Mammary epithelial cell (primary cell): ENCODE data around the gene NSMCE1.

ENCODE experiments used
- CTCF ChIP-seq, 2 donors: IDR thresholded peaks in 1 of 2; conservative IDR thresholded peaks in 1 of 2; 2 replicates each; pipeline ENCODE4 v1.5.1; 2011 to 2012; ENCODE audit warnings: inconsistent platforms in 2 of 2, low read length in 2 of 2, mild to moderate bottlenecking in 2 of 2, control low read depth in 1 of 2, low read depth in 1 of 2; ENCODE audit not compliant: insufficient read depth in 1 of 2; ENCODE audit errors: extremely low read depth in 1 of 2
- EZH2 ChIP-seq: IDR thresholded peaks from 2 replicates; pipeline ENCODE4 v1.6.1; 2012; ENCODE audit warnings: low read length, inconsistent platforms, borderline replicate concordance

GRCh38 chr16:27312580-27313421, 44.2 kb upstream of the NSMCE1 start:
- TF ChIP-seq CTCF (conservative IDR thresholded peaks at IDR 0.05 in 1 of 2, IDR thresholded peaks at IDR 0.05 in 1 of 2; ENCODE audit: extremely low read depth in 1 of 2, insufficient read depth in 1 of 2, low read depth in 1 of 2, low read length in 2 of 2), result no peak
- TF ChIP-seq EZH2, result no peak
